Measurements from ENCODE around the gene C2CD4B. TPM values are rescaled to one million over a fixed set of nuclear protein-coding genes. Genes with fewer than 3 reads are reported as not detected.

C2CD4B gene
- total RNA-seq, 1 donor from 2014 or later, result not detected

DNA sequence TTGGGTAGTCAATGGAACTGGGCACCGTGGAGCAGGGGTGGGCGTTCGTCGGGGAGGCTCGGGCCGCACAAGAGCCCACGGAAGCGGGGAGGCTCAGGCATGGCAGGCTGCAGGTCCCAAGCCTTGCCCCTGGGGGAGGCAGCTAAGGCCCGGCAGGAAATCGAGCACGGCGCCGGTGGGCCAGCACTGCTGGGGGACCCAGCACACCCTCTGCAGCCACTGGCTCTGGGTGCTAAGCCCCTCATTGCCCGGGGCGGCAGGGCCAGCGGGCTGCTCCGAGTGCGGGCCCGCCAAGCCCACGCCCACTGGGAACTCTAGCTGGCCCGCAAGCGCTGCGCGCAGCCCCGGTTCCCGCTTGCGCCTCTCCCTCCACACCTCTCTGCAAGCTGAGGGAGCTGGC is 21.5 kb upstream of the C2CD4B start:
- H3K4me2 ChIP-seq, result no peak overlapping the region
- Mint-ChIP-seq H3K36me3 (no peaks in the 10 kb centered on the region), H3K9me3 (no peaks in the 10 kb centered on the region), H3K27ac (no peak overlapping the region), H3K27me3 (ENCODE audit: insufficient read depth, low read depth) (peaks cover 7% of the 10 kb centered on the region), H3K4me1 (no peaks in the 10 kb centered on the region), H3K4me3 (no peak overlapping the region)
- no peaks in the 10 kb centered on the region for H3K79me2 ChIP-seq (ENCODE audit: low read depth)
- H3K27ac ChIP-seq, result no peak overlapping the region
- H4K20me1 ChIP-seq (ENCODE audit: low read depth), result no peaks in the 10 kb centered on the region
- no peaks in the 10 kb centered on the region for H3K36me3 ChIP-seq
- no peaks in the 10 kb centered on the region for H3K9me3 ChIP-seq (ENCODE audit: low read depth)
- no peak overlapping the region for H2AFZ ChIP-seq (replicated peaks)
- H3K4me3 ChIP-seq, result no peak overlapping the region
- no peak overlapping the region for H3K9ac ChIP-seq
- H3K4me1 ChIP-seq, result peaks cover 5% of the 10 kb centered on the region
- no peaks in the 10 kb centered on the region for H3K27me3 ChIP-seq
- TF ChIP-seq, protein P1, sequence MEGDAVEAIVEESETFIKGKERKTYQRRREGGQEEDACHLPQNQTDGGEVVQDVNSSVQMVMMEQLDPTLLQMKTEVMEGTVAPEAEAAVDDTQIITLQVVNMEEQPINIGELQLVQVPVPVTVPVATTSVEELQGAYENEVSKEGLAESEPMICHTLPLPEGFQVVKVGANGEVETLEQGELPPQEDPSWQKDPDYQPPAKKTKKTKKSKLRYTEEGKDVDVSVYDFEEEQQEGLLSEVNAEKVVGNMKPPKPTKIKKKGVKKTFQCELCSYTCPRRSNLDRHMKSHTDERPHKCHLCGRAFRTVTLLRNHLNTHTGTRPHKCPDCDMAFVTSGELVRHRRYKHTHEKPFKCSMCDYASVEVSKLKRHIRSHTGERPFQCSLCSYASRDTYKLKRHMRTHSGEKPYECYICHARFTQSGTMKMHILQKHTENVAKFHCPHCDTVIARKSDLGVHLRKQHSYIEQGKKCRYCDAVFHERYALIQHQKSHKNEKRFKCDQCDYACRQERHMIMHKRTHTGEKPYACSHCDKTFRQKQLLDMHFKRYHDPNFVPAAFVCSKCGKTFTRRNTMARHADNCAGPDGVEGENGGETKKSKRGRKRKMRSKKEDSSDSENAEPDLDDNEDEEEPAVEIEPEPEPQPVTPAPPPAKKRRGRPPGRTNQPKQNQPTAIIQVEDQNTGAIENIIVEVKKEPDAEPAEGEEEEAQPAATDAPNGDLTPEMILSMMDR (IDR thresholded peaks at IDR 0.05), result no peak
- TF ChIP-seq EZH2 (IDR thresholded peaks at IDR 0.05) (no peak), EZH2phosphoT487 (IDR thresholded peaks at IDR 0.05) (no peak)
- DNase-seq (ENCODE audit: low spot score), result no peak
- no peaks in the 10 kb centered on the region for H3F3A ChIP-seq (ENCODE audit: low read depth)

DNA sequence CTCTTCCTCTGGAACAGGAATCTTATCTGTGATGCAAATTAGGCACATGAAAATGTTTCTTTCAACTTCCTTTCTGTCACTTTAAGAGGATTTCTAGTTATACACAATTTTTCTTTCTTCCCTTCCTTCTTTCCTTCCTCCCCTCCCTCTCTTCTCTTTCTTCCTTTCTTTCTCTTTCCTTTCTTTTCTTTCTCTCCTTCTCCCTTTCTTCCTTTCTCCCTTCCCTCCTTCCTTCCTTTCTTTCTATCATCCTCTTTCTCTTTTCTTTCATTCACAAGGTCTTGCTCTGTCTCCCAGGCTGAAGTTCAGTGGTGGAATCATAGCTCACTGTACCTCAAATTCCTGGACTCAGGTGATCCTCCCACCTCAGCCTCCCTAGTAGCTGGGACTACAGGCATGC is 18.0 kb upstream of the C2CD4B start:
- no peak overlapping the region for H3K4me3 Mint-ChIP-seq
- H3K36me3 Mint-ChIP-seq, result no peaks in the 10 kb centered on the region
- Histone ChIP-seq H3F3A (ENCODE audit: low read depth) (no peaks in the 10 kb centered on the region), H3K27me3 (no peaks in the 10 kb centered on the region), H3K9me3 (ENCODE audit: low read depth) (no peaks in the 10 kb centered on the region), H3K36me3 (no peaks in the 10 kb centered on the region), H4K20me1 (ENCODE audit: low read depth) (no peaks in the 10 kb centered on the region), H3K27ac (no peak overlapping the region), H3K4me2 (no peak overlapping the region), H2AFZ (replicated peaks) (no peak overlapping the region), H3K4me3 (no peak overlapping the region), H3K9ac (no peak overlapping the region), H3K4me1 (no peaks in the 10 kb centered on the region), H3K79me2 (ENCODE audit: low read depth) (no peaks in the 10 kb centered on the region)
- peaks cover 6% of the 10 kb centered on the region for H3K9me3 Mint-ChIP-seq
- DNase-seq (ENCODE audit: low spot score), result no peak
- TF ChIP-seq, protein P1 (IDR thresholded peaks at IDR 0.05), result no peak
- no peak for TF ChIP-seq EZH2phosphoT487 (IDR thresholded peaks at IDR 0.05)
- no peak for TF ChIP-seq EZH2 (IDR thresholded peaks at IDR 0.05)
- H3K4me1 Mint-ChIP-seq, result no peaks in the 10 kb centered on the region
- H3K27me3 Mint-ChIP-seq (ENCODE audit: insufficient read depth, low read depth), result peaks cover 4% of the 10 kb centered on the region
- no peak overlapping the region for H3K27ac Mint-ChIP-seq

DNA sequence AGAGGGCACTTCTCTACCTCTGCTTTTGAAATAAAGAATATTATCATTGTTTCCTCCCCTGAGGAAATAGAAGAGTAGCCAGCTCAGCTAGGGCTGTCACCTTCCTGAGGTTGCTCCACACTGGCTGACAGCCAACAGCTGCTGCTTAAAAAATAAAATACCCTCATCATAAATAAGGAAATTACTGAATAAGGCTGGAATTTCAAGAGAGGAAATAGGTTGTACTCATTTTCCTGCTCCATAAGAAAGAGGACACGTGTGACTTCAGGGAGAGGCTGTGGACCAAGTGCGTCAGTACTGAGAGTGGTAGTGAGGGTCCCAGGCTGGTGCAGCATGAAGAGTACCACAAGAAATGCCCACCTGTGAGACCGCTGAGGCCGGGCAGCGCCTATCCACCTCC is 8.1 kb upstream of the C2CD4B start:
- Histone ChIP-seq H3K27me3 (peaks cover 3% of the 10 kb centered on the region), H3K79me2 (ENCODE audit: low read depth) (no peaks in the 10 kb centered on the region), H3K36me3 (no peaks in the 10 kb centered on the region), H3K9ac (no peak overlapping the region), H3K4me1 (no peaks in the 10 kb centered on the region), H4K20me1 (ENCODE audit: low read depth) (no peaks in the 10 kb centered on the region), H3K27ac (no peak overlapping the region), H3K4me2 (no peak overlapping the region), H3K9me3 (ENCODE audit: low read depth) (no peaks in the 10 kb centered on the region), H3F3A (ENCODE audit: low read depth) (no peaks in the 10 kb centered on the region), H3K4me3 (no peak overlapping the region), H2AFZ (replicated peaks) (no peak overlapping the region)
- Mint-ChIP-seq H3K4me3 (no peak overlapping the region), H3K4me1 (no peaks in the 10 kb centered on the region), H3K36me3 (no peaks in the 10 kb centered on the region), H3K27me3 (ENCODE audit: insufficient read depth, low read depth) (peaks cover 2% of the 10 kb centered on the region), H3K27ac (no peak overlapping the region), H3K9me3 (no peaks in the 10 kb centered on the region)
- no peak for DNase-seq (ENCODE audit: low spot score)
- TF ChIP-seq EZH2phosphoT487 (IDR thresholded peaks at IDR 0.05) (no peak), EZH2 (IDR thresholded peaks at IDR 0.05) (no peak)
- TF ChIP-seq, protein P1 (IDR thresholded peaks at IDR 0.05), result no peak

Data from neural progenitor cell (in vitro differentiated cells).